Memory B cell (primary cell): ENCODE data around the gene BICC1.

Source experiments
- ATAC-seq: fragments of 150-1000 bp; cut with Tn5 transposase; 2 replicates; pipeline ENCODE4 v1.10.0; 2021; ENCODE audit warnings: low read depth, mild to moderate bottlenecking, moderate library complexity
- DNase-seq, 2 donors: peaks; one replicate each; pipeline ENCODE4 v3.0.0; 2022; ENCODE audit warnings: low spot score in 2 of 2
- H3K27ac Mint-ChIP-seq: one replicate; pipeline ENCODE4 v1.8.0; 2022; ENCODE audit warnings: mild to moderate bottlenecking, moderate library complexity, mixed read lengths
- H3K27me3 Mint-ChIP-seq: one replicate; pipeline ENCODE4 v1.8.0; 2022; ENCODE audit warnings: mixed read lengths
- H3K36me3 Mint-ChIP-seq: one replicate; pipeline ENCODE4 v1.8.0; 2022; ENCODE audit warnings: mild to moderate bottlenecking, mixed read lengths
- H3K4me1 Mint-ChIP-seq: one replicate; pipeline ENCODE4 v1.8.0; 2022; ENCODE audit warnings: mixed read lengths
- H3K4me3 Mint-ChIP-seq: one replicate; pipeline ENCODE4 v1.8.0; 2022; ENCODE audit warnings: mild to moderate bottlenecking, moderate library complexity, mixed read lengths
- H3K9me3 Mint-ChIP-seq: one replicate; pipeline ENCODE4 v1.8.0; 2022; ENCODE audit warnings: mixed read lengths

Gene BICC1

GRCh38 chr10:58820861-58821751, 308.4 kb downstream of the BICC1 start:
- no peaks in the 10 kb centered on the region for H3K36me3 Mint-ChIP-seq
- no peak for ATAC-seq

GRCh38 chr10:58821752-58822056, 309.0 kb downstream of the BICC1 start:
- Mint-ChIP-seq H3K27me3 (peaks cover 1% of the 10 kb centered on the region), H3K36me3 (no peaks in the 10 kb centered on the region), H3K9me3 (no peaks in the 10 kb centered on the region), H3K4me3 (no peak overlapping the region), H3K27ac (no peak overlapping the region), H3K4me1 (no peaks in the 10 kb centered on the region)
- no peak for ATAC-seq
- no peak for DNase-seq

More at GRCh38 chr10:58820861-58821751, 308.4 kb downstream of the BICC1 start:
- no peaks in the 10 kb centered on the region for H3K4me1 Mint-ChIP-seq
- H3K4me3 Mint-ChIP-seq: no peak overlapping the region
- DNase-seq: no peak
- peaks cover 1% of the 10 kb centered on the region for H3K27me3 Mint-ChIP-seq
- H3K9me3 Mint-ChIP-seq: no peaks in the 10 kb centered on the region
- H3K27ac Mint-ChIP-seq: no peak overlapping the region

DNA sequence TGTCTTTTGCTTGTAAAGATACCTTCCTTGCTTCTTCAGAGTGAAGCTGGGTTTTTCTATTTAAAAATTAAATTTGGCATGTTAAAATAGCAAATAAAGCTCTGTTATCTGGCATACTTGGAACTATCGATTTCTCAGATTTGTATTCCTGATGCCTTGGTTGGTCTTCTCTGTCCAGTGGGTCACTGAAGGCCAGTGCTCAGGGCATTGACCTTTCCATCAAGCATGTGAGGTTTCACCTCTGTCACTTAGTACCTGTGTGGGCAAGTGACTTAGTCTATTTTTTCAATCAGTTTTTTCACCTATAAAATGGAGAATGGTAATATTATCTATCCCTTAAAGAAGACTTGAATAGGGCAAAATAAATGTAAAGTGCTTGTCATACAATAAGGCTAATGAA, 311.3 kb downstream of the BICC1 start:
- Mint-ChIP-seq H3K4me3 (no peak overlapping the region), H3K36me3 (no peaks in the 10 kb centered on the region)
- ATAC-seq: no peak

GRCh38 chr10:58824396-58824795, 311.7 kb downstream of the BICC1 start:
- Mint-ChIP-seq H3K36me3 (no peaks in the 10 kb centered on the region), H3K27me3 (peaks cover 1% of the 10 kb centered on the region), H3K27ac (no peak overlapping the region), H3K4me3 (no peak overlapping the region), H3K9me3 (no peaks in the 10 kb centered on the region), H3K4me1 (no peaks in the 10 kb centered on the region)
- no peak for ATAC-seq
- DNase-seq: no peak

More for the DNA sequence above, 311.3 kb downstream of the BICC1 start:
- no peak for DNase-seq
- Mint-ChIP-seq H3K4me1 (no peaks in the 10 kb centered on the region), H3K27ac (no peak overlapping the region), H3K27me3 (peaks cover 1% of the 10 kb centered on the region), H3K9me3 (no peaks in the 10 kb centered on the region)

DNA sequence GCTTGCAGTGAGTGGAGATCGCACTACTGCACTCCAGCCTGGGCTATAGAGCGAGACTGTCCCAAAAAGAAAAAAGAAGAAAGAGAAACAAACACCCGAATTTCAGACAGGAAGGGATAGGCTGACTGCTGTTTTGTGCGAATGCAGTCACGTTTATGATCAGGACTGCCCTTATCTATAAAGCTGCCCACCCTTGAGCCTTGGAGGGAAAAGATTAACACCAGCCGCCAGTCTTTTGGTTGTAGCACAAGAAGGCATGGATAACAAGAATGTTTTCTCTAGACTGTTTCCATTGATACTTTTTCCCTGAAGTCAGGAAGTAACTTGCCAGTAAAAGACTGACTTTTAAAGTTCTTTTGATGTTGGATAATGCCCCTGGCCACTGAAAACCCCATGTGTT, 314.0 kb downstream of the BICC1 start:
- H3K36me3 Mint-ChIP-seq: no peaks in the 10 kb centered on the region
- H3K4me1 Mint-ChIP-seq: no peaks in the 10 kb centered on the region
- H3K27ac Mint-ChIP-seq: no peak overlapping the region
- no peak for DNase-seq
- H3K27me3 Mint-ChIP-seq: no peaks in the 10 kb centered on the region
- H3K9me3 Mint-ChIP-seq: no peaks in the 10 kb centered on the region
- ATAC-seq: no peak
- no peak overlapping the region for H3K4me3 Mint-ChIP-seq

DNA sequence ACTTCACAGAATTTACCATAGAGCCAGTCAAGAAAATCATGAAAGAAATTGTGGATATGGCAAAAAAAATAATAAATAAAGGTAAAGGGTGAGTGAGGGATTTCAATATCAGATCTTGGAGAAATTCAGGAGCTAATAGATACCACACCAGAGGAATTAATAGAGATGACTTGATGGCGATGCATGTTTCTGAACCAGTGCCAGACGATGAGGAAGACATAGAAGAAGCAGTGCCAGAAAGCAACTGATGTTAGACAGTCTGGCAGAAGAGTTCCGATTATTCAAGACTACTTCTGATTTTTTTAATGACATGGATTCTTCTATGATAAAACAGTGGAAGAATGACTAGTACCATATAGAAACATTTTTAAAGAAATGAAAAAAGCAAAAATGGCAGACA, 314.7 kb downstream of the BICC1 start:
- H3K27me3 Mint-ChIP-seq: no peaks in the 10 kb centered on the region
- ATAC-seq (no peak), DNase-seq (no peak)
- H3K4me1 Mint-ChIP-seq: no peaks in the 10 kb centered on the region
- no peaks in the 10 kb centered on the region for H3K36me3 Mint-ChIP-seq
- no peaks in the 10 kb centered on the region for H3K9me3 Mint-ChIP-seq
- no peak overlapping the region for H3K4me3 Mint-ChIP-seq
- H3K27ac Mint-ChIP-seq: no peak overlapping the region

- ATAC-seq: no peak
- H3K36me3 Mint-ChIP-seq: no peaks in the 10 kb centered on the region
- H3K4me1 Mint-ChIP-seq: no peaks in the 10 kb centered on the region
- no peak overlapping the region for H3K4me3 Mint-ChIP-seq
- H3K27ac Mint-ChIP-seq: no peak overlapping the region
- H3K9me3 Mint-ChIP-seq: no peaks in the 10 kb centered on the region
- no peak for DNase-seq
- peaks cover 2% of the 10 kb centered on the region for H3K27me3 Mint-ChIP-seq
Measured at GRCh38 chr10:58829839-58830238, 317.2 kb downstream of the BICC1 start.

DNA sequence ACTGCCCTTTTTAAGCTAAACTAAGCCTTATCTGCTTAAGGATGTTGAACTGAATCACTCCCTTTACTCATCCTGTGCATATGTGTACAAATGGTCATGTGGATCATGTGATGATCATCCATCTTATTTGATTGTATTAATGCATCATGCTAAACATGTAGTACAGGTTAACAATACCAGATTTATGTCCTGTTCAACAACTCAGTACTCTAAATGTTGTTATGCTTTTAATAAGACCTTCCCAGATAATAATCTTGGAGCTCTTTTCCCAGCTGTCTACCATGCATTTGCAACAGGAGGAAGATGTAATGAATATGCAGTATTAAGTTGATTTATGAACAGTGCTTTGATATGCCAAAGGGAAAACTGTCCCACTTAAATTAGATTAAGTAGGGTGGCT, 318.0 kb downstream of the BICC1 start:
- Mint-ChIP-seq H3K9me3 (no peaks in the 10 kb centered on the region), H3K27me3 (peaks cover 2% of the 10 kb centered on the region), H3K36me3 (no peaks in the 10 kb centered on the region), H3K27ac (no peak overlapping the region), H3K4me3 (no peak overlapping the region), H3K4me1 (no peaks in the 10 kb centered on the region)
- DNase-seq: no peak
- no peak for ATAC-seq

GRCh38 chr10:58833771-58834561, 321.3 kb downstream of the BICC1 start:
- Mint-ChIP-seq H3K27ac (no peak overlapping the region), H3K4me1 (no peaks in the 10 kb centered on the region), H3K27me3 (peaks cover 2% of the 10 kb centered on the region), H3K36me3 (no peaks in the 10 kb centered on the region), H3K9me3 (no peaks in the 10 kb centered on the region), H3K4me3 (no peak overlapping the region)
- no peak for DNase-seq
- no peak for ATAC-seq

DNA sequence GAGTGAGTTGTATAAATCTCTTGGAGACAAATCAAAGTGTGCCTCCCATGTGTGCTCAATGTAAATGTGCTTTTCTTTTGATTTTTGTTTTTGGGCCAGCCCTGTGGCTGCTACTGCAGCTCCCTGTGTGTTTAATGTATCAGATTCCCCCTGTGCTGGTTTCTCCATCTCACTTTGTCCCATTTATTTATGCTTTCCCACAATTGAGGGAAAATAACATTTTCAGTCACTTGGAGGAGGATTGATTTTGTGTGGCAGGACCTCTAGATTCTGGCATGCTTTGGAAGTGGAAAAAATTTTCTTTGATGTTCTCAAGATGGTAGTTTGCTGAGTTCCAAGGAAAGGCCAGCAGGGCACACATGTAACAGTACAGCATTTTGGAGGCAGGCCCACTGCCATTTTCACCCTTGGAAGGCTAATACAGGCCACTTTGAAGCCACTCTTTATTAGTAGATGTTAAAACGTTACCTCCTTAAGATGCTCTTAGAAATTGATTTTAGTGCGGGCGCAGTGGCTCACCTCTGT, 323.6 kb downstream of the BICC1 start:
- Mint-ChIP-seq H3K36me3 (no peaks in the 10 kb centered on the region), H3K27ac (no peak overlapping the region), H3K9me3 (no peaks in the 10 kb centered on the region), H3K4me3 (no peak overlapping the region), H3K27me3 (peaks cover 2% of the 10 kb centered on the region), H3K4me1 (no peaks in the 10 kb centered on the region)
- ATAC-seq (no peak), DNase-seq (no peak)

- H3K4me1 Mint-ChIP-seq: no peaks in the 10 kb centered on the region
- ATAC-seq: no peak
- no peaks in the 10 kb centered on the region for H3K36me3 Mint-ChIP-seq
- H3K27me3 Mint-ChIP-seq: peaks cover 3% of the 10 kb centered on the region
- no peaks in the 10 kb centered on the region for H3K9me3 Mint-ChIP-seq
- H3K27ac Mint-ChIP-seq: no peak overlapping the region
- DNase-seq: no peak
- no peak overlapping the region for H3K4me3 Mint-ChIP-seq
Measured at GRCh38 chr10:58836991-58837575, 324.4 kb downstream of the BICC1 start.

DNA sequence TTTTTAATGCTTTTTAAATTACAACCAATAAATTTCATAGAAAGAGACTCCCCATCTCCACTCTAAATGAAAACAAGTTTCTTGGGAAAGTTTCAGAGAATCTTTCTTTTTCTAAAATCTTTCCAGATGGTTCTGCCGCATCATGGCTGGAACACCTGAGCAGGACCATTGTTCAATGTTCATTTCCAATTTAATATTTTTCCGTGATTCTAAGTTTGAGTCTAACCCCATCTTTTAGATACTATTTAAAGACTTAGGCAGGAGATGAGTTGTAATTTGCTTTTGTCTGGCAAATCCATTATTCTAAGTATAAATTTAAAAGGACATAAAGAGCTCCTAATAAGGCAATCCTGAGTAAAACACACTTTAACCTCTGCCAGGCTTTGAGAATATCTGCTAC, 325.2 kb downstream of the BICC1 start:
- no peak for DNase-seq
- no peak for ATAC-seq
- Mint-ChIP-seq H3K27ac (no peak overlapping the region), H3K9me3 (no peaks in the 10 kb centered on the region), H3K27me3 (peaks cover 3% of the 10 kb centered on the region), H3K36me3 (no peaks in the 10 kb centered on the region), H3K4me1 (no peaks in the 10 kb centered on the region), H3K4me3 (no peak overlapping the region)

- no peaks in the 10 kb centered on the region for H3K4me1 Mint-ChIP-seq
- no peak overlapping the region for H3K4me3 Mint-ChIP-seq
- ATAC-seq: no peak
- no peak overlapping the region for H3K27ac Mint-ChIP-seq
- peaks cover 3% of the 10 kb centered on the region for H3K27me3 Mint-ChIP-seq
- H3K36me3 Mint-ChIP-seq: no peaks in the 10 kb centered on the region
- no peak for DNase-seq
- no peaks in the 10 kb centered on the region for H3K9me3 Mint-ChIP-seq
Measured at GRCh38 chr10:58838561-58839208, 326.0 kb downstream of the BICC1 start.

DNA sequence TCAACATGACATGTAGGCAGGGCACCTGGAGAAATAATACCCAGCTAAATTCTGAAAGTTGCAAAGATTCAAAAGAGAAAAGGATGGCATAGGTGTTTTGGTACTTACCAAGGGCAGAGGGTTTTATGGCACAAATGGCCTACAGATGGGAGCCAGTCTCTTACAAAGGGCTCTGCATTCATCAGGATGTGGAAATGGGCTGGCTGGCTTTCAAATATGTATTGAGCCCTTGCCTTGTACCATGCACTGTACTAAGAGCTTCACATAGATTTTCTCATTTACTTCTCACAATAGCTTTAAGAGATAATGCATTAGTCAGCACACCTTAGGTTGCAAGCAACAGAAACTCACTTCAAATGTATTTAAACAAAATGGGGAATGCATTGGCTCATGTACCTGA, 327.1 kb downstream of the BICC1 start:
- Mint-ChIP-seq H3K36me3 (no peaks in the 10 kb centered on the region), H3K4me1 (no peaks in the 10 kb centered on the region), H3K9me3 (no peaks in the 10 kb centered on the region), H3K27ac (no peak overlapping the region), H3K4me3 (no peak overlapping the region), H3K27me3 (peaks cover 1% of the 10 kb centered on the region)
- ATAC-seq: no peak
- DNase-seq: no peak
